OCI-LY3 (cell line): ENCODE measurements around the gene MYO5B.

Experiments
- CTCF ChIP-seq: fragments of 200-600, 300-600 bp; sonication (generic); IDR thresholded peaks from 2 replicates; pipeline ENCODE4 v1.5.1; 2014; ENCODE audit warnings: antibody characterized with exemption, low read length, low read depth
- EZH2phosphoT487 ChIP-seq: fragments of 200-600 bp; shearing (Covaris generic); IDR thresholded peaks from 2 replicates; pipeline ENCODE4 v1.6.1; 2018; ENCODE audit warnings: antibody characterized with exemption, mixed run types, low read depth

- no peak for TF ChIP-seq CTCF
- no peak for TF ChIP-seq EZH2phosphoT487
Observed at GRCh38 chr18:50092245-50092805, 102.6 kb downstream of the MYO5B start.
